MCF 10A (cell line): Measurements from ENCODE around the gene SLC9A3. TPM values are rescaled to one million over a fixed set of nuclear protein-coding genes. Genes with fewer than 3 reads are reported as not detected.

Experiments used
- BruUV-seq: library from RNA; stranded (reverse); fragments of 400-500 nt; replicated peaks from 2 replicates; lab custom pipeline; 2021; lab: Mats Ljungman, UMichigan
- CTCF ChIA-PET: fragments of 300-600 bp; sonication (Branson Sonifier 250); formaldehyde crosslinking; extraction: SDS; loops from one replicate; lab custom pipeline; 2021; ENCODE audit warnings: antibody characterized with exemption, inconsistent platforms; lab: Yijun Ruan, JAX
- POLR2A ChIA-PET: fragments of 300-600, 350-650 bp; sonication (Branson Sonifier 250); formaldehyde crosslinking; extraction: SDS; loops from one replicate; lab custom pipeline; 2020; ENCODE audit warnings: antibody characterized with exemption, inconsistent platforms; lab: Yijun Ruan, JAX
- DNase-seq: peaks from one replicate; pipeline ENCODE4 v3.0.0-alpha.2; 2018; ENCODE audit not compliant: unreplicated experiment
- H3K27ac Mint-ChIP-seq: one replicate; pipeline ENCODE4 v1.8.0; 2022; ENCODE audit warnings: mild to moderate bottlenecking, low read depth, mixed read lengths; ENCODE audit not compliant: unreplicated experiment
- H3K27me3 Mint-ChIP-seq: one replicate; pipeline ENCODE4 v1.8.0; 2022; ENCODE audit warnings: mixed read lengths; ENCODE audit not compliant: insufficient read depth, unreplicated experiment
- H3K36me3 Mint-ChIP-seq: one replicate; pipeline ENCODE4 v1.8.0; 2022; ENCODE audit warnings: mild to moderate bottlenecking, moderate library complexity, mixed read lengths; ENCODE audit not compliant: insufficient read depth, unreplicated experiment
- H3K4me1 Mint-ChIP-seq: one replicate; pipeline ENCODE4 v1.8.0; 2022; ENCODE audit warnings: mixed read lengths; ENCODE audit not compliant: insufficient read depth, unreplicated experiment
- H3K4me3 Mint-ChIP-seq: one replicate; pipeline ENCODE4 v1.8.0; 2022; ENCODE audit warnings: mild to moderate bottlenecking, moderate library complexity, mixed read lengths; ENCODE audit not compliant: unreplicated experiment
- H3K9me3 Mint-ChIP-seq: one replicate; pipeline ENCODE4 v1.8.0; 2022; ENCODE audit warnings: mixed read lengths; ENCODE audit not compliant: unreplicated experiment
- CTCF ChIP-seq: fragments of 200-600 bp; IDR thresholded peaks from one replicate; pipeline ENCODE4 v1.8.0; 2022; ENCODE audit warnings: antibody characterized with exemption, mild to moderate bottlenecking; ENCODE audit not compliant: unreplicated experiment
- intact Hi-C: fragments of 100-400 bp; cut with micrococcal nuclease; formaldehyde crosslinking; loops from 2 replicates; pipeline ENCODE4 v1.14.1; 2022
- total RNA-seq: library from RNA; stranded (reverse); gene quantifications from 2 replicates; pipeline ENCODE4 v1.2.3, GENCODE V29; 2022

SLC9A3 gene
- total RNA-seq, 1 experiment from 2014 or later = 1.0 TPM

DNA sequence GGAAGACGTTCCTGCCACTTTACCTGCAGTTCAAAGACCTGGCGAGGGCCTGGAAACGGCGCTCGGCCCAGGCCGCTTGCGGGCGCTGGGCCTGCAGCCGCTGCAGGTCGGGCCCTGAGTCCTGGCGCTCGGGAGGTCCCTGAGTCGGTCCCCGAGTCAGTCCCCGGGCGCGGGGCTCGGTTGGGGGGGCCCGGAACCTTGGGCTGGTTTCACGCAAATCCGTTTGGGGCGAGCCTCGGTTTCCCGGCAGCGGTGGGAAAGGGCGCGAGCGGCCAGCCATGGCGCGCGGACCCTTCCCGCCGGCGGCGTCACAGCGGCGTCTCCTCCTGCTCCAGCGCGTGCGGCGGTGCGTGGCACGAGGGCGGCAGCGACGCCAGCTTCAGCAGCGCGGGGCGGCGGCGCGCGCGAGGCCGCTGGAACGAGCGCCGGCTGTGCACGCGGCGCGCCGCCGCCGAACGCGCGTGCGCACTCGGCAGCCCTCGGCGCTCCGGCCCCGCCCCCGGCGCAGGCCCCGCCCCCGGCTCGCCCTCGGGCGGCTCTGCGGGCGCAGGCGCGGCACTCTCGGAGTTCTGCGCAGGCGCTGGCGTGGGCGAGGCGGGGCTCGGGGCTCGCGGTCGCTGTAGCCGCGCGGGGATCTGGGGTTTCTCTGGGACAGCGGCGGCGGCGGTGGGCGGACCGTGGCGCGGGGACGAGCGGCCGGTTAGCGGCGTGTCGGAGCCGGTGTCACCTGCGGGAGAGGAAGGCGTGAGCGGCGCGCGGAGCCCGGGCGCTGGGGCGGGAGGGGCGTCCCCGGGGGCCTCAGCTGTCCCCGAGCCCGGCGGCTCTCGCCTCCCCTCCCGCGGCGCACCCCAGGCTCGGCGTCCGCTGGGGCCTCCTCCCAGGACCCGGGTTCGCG lies 51.3 kb downstream of the SLC9A3 start:
- POLR2A ChIA-PET = interaction anchor here (0.6 to 3.1 kb wide), 17 partner anchors 7 to 202 kb away, joined by 3 to 16 read pairs (median 4); partner anchors contain the start of genes CEP72, EXOC3 and PDCD6
- DNase-seq = peak; percentile 70
- BruUV-seq = no TSS peak
- Mint-ChIP-seq H3K4me1 (peaks cover 12% of the 10 kb centered on the region), H3K27me3 (peaks cover 13% of the 10 kb centered on the region), H3K4me3 (peak overlapping the region; percentile 79), H3K36me3 (peaks cover 26% of the 10 kb centered on the region), H3K9me3 (no peaks in the 10 kb centered on the region), H3K27ac (no peak overlapping the region)
- intact Hi-C loops = loop anchor here (2.0 to 10.0 kb wide), 3 partner anchors 142 to 442 kb away; no protein-coding TSS in a partner anchor
- no peak for TF ChIP-seq CTCF
- CTCF ChIA-PET = interaction anchor here (0.6 to 2.7 kb wide), 5 partner anchors 12 to 220 kb away, joined by 3 to 11 read pairs (median 3); partner anchors contain the start of gene TPPP

DNA sequence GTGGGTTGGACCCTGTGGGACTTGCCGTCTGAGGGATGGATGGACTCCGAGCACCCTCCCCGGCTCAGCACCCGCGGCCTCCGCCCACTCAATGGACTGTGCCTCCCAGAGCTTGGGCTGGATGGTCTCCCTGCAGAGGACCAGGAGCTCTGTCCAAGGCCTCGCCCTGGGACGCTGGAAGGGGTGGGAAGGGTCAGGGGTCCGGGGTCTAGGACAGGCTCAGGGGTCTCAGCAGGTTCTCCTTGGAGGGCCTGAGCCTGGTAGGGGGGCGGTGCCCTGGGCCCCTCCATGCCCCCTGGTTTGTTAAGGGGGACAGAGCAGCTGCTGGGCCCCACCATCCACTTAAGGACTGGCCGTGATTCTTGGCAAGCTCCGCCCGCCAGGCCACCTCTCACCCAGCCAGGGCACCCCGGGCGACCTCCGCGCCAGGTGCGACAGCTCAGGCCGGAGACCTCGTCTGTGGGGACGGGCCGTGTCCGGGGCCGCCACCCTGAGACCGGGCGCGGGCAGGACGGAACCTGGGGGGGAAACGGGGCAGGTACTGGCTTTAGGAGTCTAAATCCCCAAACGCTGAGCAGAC lies 52.1 kb downstream of the SLC9A3 start:
- H3K4me1 Mint-ChIP-seq = peaks cover 12% of the 10 kb centered on the region
- H3K27me3 Mint-ChIP-seq = peaks cover 5% of the 10 kb centered on the region
- TF ChIP-seq CTCF = no peak
- H3K4me3 Mint-ChIP-seq = peak overlapping the region; percentile 79
- H3K9me3 Mint-ChIP-seq = no peaks in the 10 kb centered on the region
- H3K36me3 Mint-ChIP-seq = peaks cover 21% of the 10 kb centered on the region
- intact Hi-C loops = loop anchor here (2.0 to 10.0 kb wide), 3 partner anchors 143 to 443 kb away; no protein-coding TSS in a partner anchor
- DNase-seq = peak; percentile 34
- POLR2A ChIA-PET = interaction anchor here (0.6 to 3.1 kb wide), 18 partner anchors 8 to 431 kb away, joined by 3 to 16 read pairs (median 4); partner anchors contain the start of genes CEP72, EXOC3 and PDCD6
- H3K27ac Mint-ChIP-seq = peak overlapping the region; percentile 35
- CTCF ChIA-PET = no interaction called here
- BruUV-seq = TSS peak; percentile 41

DNA sequence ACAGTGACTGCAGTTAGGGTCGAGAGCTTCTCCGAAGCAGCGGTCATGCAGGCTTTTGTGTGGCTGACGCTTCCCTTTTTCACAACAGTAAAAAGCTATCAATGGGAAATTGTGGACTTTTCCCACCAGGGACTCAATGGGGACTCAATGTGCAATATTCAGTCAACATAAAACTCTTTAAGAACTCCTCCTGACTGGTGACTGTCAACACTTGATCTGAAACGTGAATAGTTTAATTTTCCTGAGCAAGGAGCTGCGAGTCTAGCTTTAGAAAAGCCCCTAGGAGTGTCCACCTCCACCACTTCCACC lies 52.5 kb downstream of the SLC9A3 start:
- peaks cover 20% of the 10 kb centered on the region for H3K36me3 Mint-ChIP-seq
- ChIA-PET POLR2A (interaction anchor here (0.6 to 3.1 kb wide), 16 partner anchors 9 to 431 kb away, joined by 3 to 14 read pairs (median 4); partner anchors contain the start of genes CEP72 and EXOC3), CTCF (interaction anchor here (0.6 kb wide), 2 partner anchors 46 to 432 kb away, joined by 3 read pairs; no protein-coding TSS in a partner anchor)
- H3K27me3 Mint-ChIP-seq = peaks cover under 1% of the 10 kb centered on the region
- intact Hi-C loops = loop anchor here (2.0 to 10.0 kb wide), 3 partner anchors 143 to 443 kb away; no protein-coding TSS in a partner anchor
- DNase-seq = no peak
- H3K9me3 Mint-ChIP-seq = no peaks in the 10 kb centered on the region
- H3K4me1 Mint-ChIP-seq = peaks cover 12% of the 10 kb centered on the region
- no peak for TF ChIP-seq CTCF
- H3K27ac Mint-ChIP-seq = peak overlapping the region; percentile 35
- BruUV-seq = no TSS peak
- peak overlapping the region; percentile 79 for H3K4me3 Mint-ChIP-seq
